Body of pancreas (tissue), 4 donors: Measurements from ENCODE around the gene STPG4.

Experiments
- POLR2A ChIP-seq, 3 donors: fragments of 450-650 bp; IDR thresholded peaks; one replicate each; pipeline ENCODE4 v1.6.1; 2016; ENCODE audit warnings: antibody characterized with exemption in 3 of 3, mild to moderate bottlenecking in 2 of 3
- TF ChIP-seq, protein P1 (sequence below), 7 experiments: fragments of 450-650 bp in 4 of 7; fragments of 200-600 bp in 3 of 7; sonication (generic) in 3 of 7; IDR thresholded peaks; one replicate each; pipeline ENCODE4 v1.5.1; 2016 to 2019; ENCODE audit warnings: antibody characterized with exemption in 7 of 7

GRCh38 chr2:47041891-47042684 is 113.0 kb downstream of the STPG4 start:
- TF ChIP-seq, protein P1, sequence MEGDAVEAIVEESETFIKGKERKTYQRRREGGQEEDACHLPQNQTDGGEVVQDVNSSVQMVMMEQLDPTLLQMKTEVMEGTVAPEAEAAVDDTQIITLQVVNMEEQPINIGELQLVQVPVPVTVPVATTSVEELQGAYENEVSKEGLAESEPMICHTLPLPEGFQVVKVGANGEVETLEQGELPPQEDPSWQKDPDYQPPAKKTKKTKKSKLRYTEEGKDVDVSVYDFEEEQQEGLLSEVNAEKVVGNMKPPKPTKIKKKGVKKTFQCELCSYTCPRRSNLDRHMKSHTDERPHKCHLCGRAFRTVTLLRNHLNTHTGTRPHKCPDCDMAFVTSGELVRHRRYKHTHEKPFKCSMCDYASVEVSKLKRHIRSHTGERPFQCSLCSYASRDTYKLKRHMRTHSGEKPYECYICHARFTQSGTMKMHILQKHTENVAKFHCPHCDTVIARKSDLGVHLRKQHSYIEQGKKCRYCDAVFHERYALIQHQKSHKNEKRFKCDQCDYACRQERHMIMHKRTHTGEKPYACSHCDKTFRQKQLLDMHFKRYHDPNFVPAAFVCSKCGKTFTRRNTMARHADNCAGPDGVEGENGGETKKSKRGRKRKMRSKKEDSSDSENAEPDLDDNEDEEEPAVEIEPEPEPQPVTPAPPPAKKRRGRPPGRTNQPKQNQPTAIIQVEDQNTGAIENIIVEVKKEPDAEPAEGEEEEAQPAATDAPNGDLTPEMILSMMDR (IDR thresholded peaks at IDR 0.05), result no peak
- no peak for TF ChIP-seq POLR2A (IDR thresholded peaks at IDR 0.05)
